Choroid plexus epithelial cell (primary cell): ENCODE measurements around the gene TGM2.
"Not testable (repeated sequence)": the region's sequence is repeated elsewhere in the genome, so short reads cannot be mapped to it uniquely, and the experiment has no call there.

ENCODE experiments used
- DNase-seq: peaks from one replicate; pipeline ENCODE4 v3.0.0-alpha.2; 2010; ENCODE audit warnings: low read depth
- H3K4me3 ChIP-seq: 2 replicates; pipeline ENCODE4 v1.5.1; 2011; ENCODE audit warnings: low read depth, mild to moderate bottlenecking, control low read depth, low read length, moderate library complexity
- CTCF ChIP-seq: conservative IDR thresholded peaks from 2 replicates; pipeline ENCODE4 v1.5.1; 2011; ENCODE audit warnings: low read depth, mild to moderate bottlenecking, control low read depth, inconsistent platforms, low read length, moderate library complexity

TGM2 gene

DNA sequence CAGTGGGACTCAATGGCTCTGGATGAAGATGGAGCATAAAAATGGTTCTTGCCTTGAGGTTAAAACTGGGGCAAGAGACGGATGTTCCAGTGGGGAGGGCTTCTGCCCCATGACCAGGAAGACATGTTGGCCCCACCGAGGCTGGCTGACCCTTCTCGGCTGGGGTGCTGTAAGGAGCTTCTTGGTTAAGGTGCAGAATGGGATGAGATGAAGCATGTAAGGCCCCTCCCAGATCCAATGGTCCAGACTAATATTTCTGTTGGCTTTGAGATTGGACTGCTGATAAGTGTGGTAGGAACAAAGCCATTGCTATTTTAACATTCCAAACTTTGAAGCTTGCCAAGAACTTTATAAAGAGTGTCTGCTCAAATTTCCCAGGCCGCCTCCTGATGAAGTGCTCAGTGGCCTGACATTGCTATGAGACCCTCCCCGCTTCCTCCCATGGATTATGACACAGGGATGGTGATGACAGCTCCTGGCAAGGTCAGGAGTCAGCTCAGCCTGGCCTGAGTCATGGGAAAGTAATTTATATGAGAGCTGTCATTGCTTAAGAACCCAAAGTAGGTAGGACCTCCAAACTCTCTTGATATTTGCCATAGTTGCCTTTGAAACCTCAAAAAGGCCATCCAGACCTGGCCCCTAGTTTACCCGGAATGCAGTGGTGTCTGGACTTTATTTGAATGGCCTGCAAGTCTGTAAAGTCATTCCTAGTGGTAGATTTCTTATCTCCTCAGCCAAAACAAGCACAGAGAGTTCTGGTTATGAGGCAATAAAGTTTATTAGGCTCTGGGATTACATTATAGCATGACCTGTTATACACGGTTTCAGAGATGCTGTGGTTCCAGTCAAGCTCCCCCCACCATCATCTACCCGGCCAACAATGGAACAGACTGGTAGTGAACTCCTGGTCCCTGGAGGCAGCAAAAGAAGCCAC, 55.2 kb downstream of the TGM2 start:
- TF ChIP-seq CTCF, result no peak
- peak; percentile 97 for DNase-seq
- no peak overlapping the region for H3K4me3 ChIP-seq

DNA sequence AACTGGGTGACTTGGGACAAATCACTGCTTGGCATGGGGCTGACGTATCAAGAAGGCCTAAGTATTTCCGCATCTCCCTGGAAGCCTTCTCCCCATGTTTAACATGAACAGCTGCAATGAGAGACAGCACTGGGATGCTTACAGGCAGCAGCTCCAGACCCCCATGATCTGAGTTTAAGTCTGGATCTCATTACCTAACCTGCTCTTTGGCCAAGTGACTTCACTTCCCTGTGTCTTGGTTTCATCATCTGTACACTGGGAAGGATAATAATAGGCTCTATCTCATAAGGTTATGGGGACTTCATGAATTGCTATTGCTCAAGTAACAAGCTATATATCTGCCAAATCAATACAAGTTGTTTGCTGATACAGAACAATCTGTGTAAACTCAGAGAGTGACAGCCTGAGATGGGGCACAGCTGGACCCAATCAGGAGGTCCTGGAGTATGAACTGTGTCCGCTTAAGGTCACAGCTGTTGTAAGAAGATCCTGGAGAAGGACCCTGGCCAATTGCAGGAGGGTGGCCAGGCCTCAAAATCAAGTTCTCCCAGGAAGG, 56.0 kb downstream of the TGM2 start:
- H3K4me3 ChIP-seq, result no peak overlapping the region
- TF ChIP-seq CTCF, result no peak

DNA sequence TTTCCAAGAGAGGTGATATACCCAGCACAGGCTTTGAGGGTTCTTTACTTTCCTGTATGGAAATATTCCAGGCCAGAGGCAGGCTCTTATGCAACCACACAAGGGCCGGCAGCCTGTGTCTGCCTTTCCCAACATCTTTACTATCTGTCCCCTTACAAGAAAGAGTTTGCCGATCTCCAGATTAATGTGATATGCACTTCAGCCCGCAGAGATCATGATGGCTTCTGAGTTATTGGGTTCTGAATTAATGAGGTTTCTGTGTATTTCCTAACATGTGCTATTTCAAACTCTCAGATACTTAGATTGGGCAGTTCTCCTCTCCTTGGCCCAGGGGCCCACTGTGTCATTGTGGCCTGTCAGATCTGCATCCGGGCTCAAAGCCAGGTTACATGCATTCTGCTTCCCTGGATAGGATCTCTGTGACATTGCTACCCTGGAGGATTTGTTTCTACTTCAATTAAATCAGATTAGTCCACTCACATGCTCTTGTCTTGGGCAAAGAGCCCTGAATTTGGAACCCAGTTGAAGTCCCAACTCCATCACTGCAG, 56.6 kb downstream of the TGM2 start:
- TF ChIP-seq CTCF, result no peak
- no peak overlapping the region for H3K4me3 ChIP-seq
- peak; percentile 63 for DNase-seq

More for the DNA sequence above, 56.0 kb downstream of the TGM2 start:
- DNase-seq, result peak; percentile 73

GRCh38 chr20:38107916-38108315, 57.2 kb downstream of the TGM2 start:
- not testable (repeated sequence) for DNase-seq, H3K4me3 ChIP-seq

- not testable (repeated sequence) for H3K4me3 ChIP-seq, DNase-seq
Measured at GRCh38 chr20:38107386-38107785, 57.7 kb downstream of the TGM2 start.

DNA sequence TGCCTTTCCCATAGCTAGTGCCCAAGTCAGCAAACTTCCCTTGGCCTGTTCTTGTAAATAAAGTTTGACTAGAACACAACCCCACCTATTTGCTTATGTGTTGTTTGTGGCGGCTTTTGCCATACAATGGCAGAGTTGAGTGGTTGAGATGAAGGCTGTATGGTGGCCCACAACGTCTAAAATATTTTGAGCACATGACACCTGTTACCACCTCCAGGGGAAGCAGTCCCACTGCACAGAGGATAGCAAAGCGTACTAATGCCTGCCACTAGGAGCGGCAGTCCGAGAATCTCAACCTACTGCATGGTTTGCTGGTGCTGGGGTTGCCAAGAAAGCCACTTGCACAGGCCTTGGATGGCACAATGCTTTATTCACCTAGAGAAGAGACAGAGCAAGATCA, 58.6 kb downstream of the TGM2 start:
- DNase-seq, result no peak
- no peak overlapping the region for H3K4me3 ChIP-seq
- TF ChIP-seq CTCF, result no peak

GRCh38 chr20:38104285-38104684, 60.8 kb downstream of the TGM2 start:
- no peak for DNase-seq
- no peak overlapping the region for H3K4me3 ChIP-seq
- TF ChIP-seq CTCF, result no peak

DNA sequence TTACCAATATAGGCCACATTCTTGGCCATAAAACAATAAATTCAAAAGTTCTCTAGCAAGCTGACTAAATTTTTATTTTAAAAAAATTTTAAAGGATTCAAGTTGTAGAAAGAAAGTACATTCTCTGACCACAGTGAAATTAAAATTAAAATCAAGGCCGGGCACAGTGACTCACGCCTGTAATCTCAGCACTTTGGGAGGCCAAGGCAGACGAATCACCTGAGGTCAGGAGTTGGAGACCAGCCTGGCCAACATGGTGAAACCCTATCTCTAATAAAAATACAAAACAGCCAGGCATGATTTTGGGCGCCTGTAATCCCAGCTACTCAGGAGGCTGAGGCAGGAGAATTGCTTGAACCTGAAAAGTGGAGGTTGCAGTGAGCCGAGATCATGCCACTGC, 62.9 kb downstream of the TGM2 start:
- DNase-seq, H3K4me3 ChIP-seq: not testable (repeated sequence)
